Mucosa of stomach (tissue), 1 donor: Measurements from ENCODE around the gene ARHGAP25.
"Not testable (repeated sequence)": the region's sequence is repeated elsewhere in the genome, so short reads cannot be mapped to it uniquely, and the experiment has no call there.

ENCODE experiments used
- H3K27me3 ChIP-seq: one replicate; pipeline ENCODE4 v1.7.0; 2013; ENCODE audit warnings: mild to moderate bottlenecking, low read length; ENCODE audit not compliant: control insufficient read depth, insufficient read depth
- H3K36me3 ChIP-seq: one replicate; pipeline ENCODE4 v1.7.0; 2013; ENCODE audit warnings: low read length; ENCODE audit not compliant: control insufficient read depth, insufficient read depth
- H3K4me1 ChIP-seq: one replicate; pipeline ENCODE4 v1.7.0; 2013; ENCODE audit warnings: mild to moderate bottlenecking, low read length; ENCODE audit not compliant: control insufficient read depth, insufficient read depth
- H3K4me3 ChIP-seq: one replicate; pipeline ENCODE4 v1.7.0; 2013; ENCODE audit warnings: low read length
- H3K9ac ChIP-seq: one replicate; pipeline ENCODE4 v1.7.0; 2013; ENCODE audit warnings: mild to moderate bottlenecking, low read length, moderate library complexity
- H3K9me3 ChIP-seq: one replicate; pipeline ENCODE4 v1.7.0; 2013; ENCODE audit warnings: mild to moderate bottlenecking, low read length, moderate library complexity; ENCODE audit not compliant: control insufficient read depth
- donor health status: Pancreatic carcinoma.

ARHGAP25 gene

GRCh38 chr2:68792751-68793150, 58.1 kb downstream of the ARHGAP25 start:
- Histone ChIP-seq H3K27me3 (no peaks in the 10 kb centered on the region), H3K4me3 (no peak overlapping the region), H3K4me1 (peaks cover 6% of the 10 kb centered on the region), H3K9ac (no peak overlapping the region), H3K9me3 (no peaks in the 10 kb centered on the region), H3K36me3 (no peaks in the 10 kb centered on the region)

GRCh38 chr2:68796295-68796905, 61.8 kb downstream of the ARHGAP25 start:
- no peak overlapping the region for H3K9ac ChIP-seq
- H3K4me3 ChIP-seq = no peak overlapping the region
- H3K9me3 ChIP-seq = no peaks in the 10 kb centered on the region
- H3K27me3 ChIP-seq = no peaks in the 10 kb centered on the region
- H3K36me3 ChIP-seq = no peaks in the 10 kb centered on the region
- H3K4me1 ChIP-seq = peaks cover 11% of the 10 kb centered on the region

GRCh38 chr2:68798569-68798968, 64.0 kb downstream of the ARHGAP25 start:
- no peak overlapping the region for H3K4me3 ChIP-seq
- no peaks in the 10 kb centered on the region for H3K27me3 ChIP-seq
- no peak overlapping the region for H3K9ac ChIP-seq
- H3K4me1 ChIP-seq = peaks cover 11% of the 10 kb centered on the region
- H3K36me3 ChIP-seq = no peaks in the 10 kb centered on the region
- H3K9me3 ChIP-seq = no peaks in the 10 kb centered on the region

- no peaks in the 10 kb centered on the region for H3K9me3 ChIP-seq
- H3K36me3 ChIP-seq = no peaks in the 10 kb centered on the region
- no peak overlapping the region for H3K9ac ChIP-seq
- H3K27me3 ChIP-seq = no peaks in the 10 kb centered on the region
- H3K4me1 ChIP-seq = peaks cover 11% of the 10 kb centered on the region
- no peak overlapping the region for H3K4me3 ChIP-seq
Measured at GRCh38 chr2:68799140-68800026, 64.8 kb downstream of the ARHGAP25 start.

- Histone ChIP-seq H3K4me1 (peaks cover 11% of the 10 kb centered on the region), H3K36me3 (no peaks in the 10 kb centered on the region), H3K4me3 (no peak overlapping the region), H3K27me3 (no peaks in the 10 kb centered on the region), H3K9ac (no peak overlapping the region), H3K9me3 (no peaks in the 10 kb centered on the region)
Measured at GRCh38 chr2:68800027-68800401, 65.4 kb downstream of the ARHGAP25 start.

GRCh38 chr2:68800517-68800916, 65.9 kb downstream of the ARHGAP25 start:
- H3K9me3 ChIP-seq = no peaks in the 10 kb centered on the region
- no peaks in the 10 kb centered on the region for H3K36me3 ChIP-seq
- H3K9ac ChIP-seq = no peak overlapping the region
- H3K4me1 ChIP-seq = peaks cover 11% of the 10 kb centered on the region
- no peaks in the 10 kb centered on the region for H3K27me3 ChIP-seq
- no peak overlapping the region for H3K4me3 ChIP-seq

- H3K4me3 ChIP-seq, H3K9ac ChIP-seq, H3K27me3 ChIP-seq, H3K36me3 ChIP-seq, H3K9me3 ChIP-seq: not testable (repeated sequence)
- peaks cover 11% of the 10 kb centered on the region for H3K4me1 ChIP-seq
Measured at GRCh38 chr2:68802161-68802560, 67.5 kb downstream of the ARHGAP25 start.

- Histone ChIP-seq H3K27me3 (no peaks in the 10 kb centered on the region), H3K9me3 (no peaks in the 10 kb centered on the region), H3K4me1 (no peaks in the 10 kb centered on the region), H3K36me3 (no peaks in the 10 kb centered on the region), H3K4me3 (no peak overlapping the region), H3K9ac (no peak overlapping the region)
Measured at GRCh38 chr2:68805025-68805424, 70.4 kb downstream of the ARHGAP25 start.

- Histone ChIP-seq H3K4me3 (no peak overlapping the region), H3K36me3 (no peaks in the 10 kb centered on the region), H3K9ac (no peak overlapping the region), H3K4me1 (no peaks in the 10 kb centered on the region), H3K27me3 (no peaks in the 10 kb centered on the region), H3K9me3 (no peaks in the 10 kb centered on the region)
Measured at GRCh38 chr2:68806511-68807109, 72.0 kb downstream of the ARHGAP25 start.

GRCh38 chr2:68807821-68808266, 73.2 kb downstream of the ARHGAP25 start:
- H3K36me3 ChIP-seq = no peaks in the 10 kb centered on the region
- H3K4me3 ChIP-seq = no peak overlapping the region
- H3K27me3 ChIP-seq = no peaks in the 10 kb centered on the region
- no peaks in the 10 kb centered on the region for H3K4me1 ChIP-seq
- H3K9me3 ChIP-seq = no peaks in the 10 kb centered on the region
- no peak overlapping the region for H3K9ac ChIP-seq

- no peak overlapping the region for H3K4me3 ChIP-seq
- H3K36me3 ChIP-seq = no peaks in the 10 kb centered on the region
- no peaks in the 10 kb centered on the region for H3K9me3 ChIP-seq
- H3K27me3 ChIP-seq = no peaks in the 10 kb centered on the region
- no peak overlapping the region for H3K9ac ChIP-seq
- no peaks in the 10 kb centered on the region for H3K4me1 ChIP-seq
Measured at GRCh38 chr2:68809324-68810240, 75.0 kb downstream of the ARHGAP25 start.
